Small intestine (tissue), 16 donors: ENCODE data around the gene DPAGT1. TPM values are rescaled to one million over a fixed set of nuclear protein-coding genes. Genes with fewer than 3 reads are reported as not detected.

Experiments
- DNase-seq, 2 donors: peaks; one replicate each; pipeline versions ENCODE4 v3.0.0 to v3.0.0-alpha.2; 2013
- FAIRE-seq: peaks from 2 replicates; lab custom pipeline; 2012; peaks lifted over from hg19 to GRCh38; lab: Jason Lieb, UNC
- H3K27ac ChIP-seq, 3 donors: one replicate each; pipeline ENCODE4 v1.5.1; 2013; ENCODE audit warnings: low read length in 2 of 3, mild to moderate bottlenecking in 2 of 3, control low read depth in 1 of 3, inconsistent platforms in 1 of 3, low read depth in 1 of 3, moderate library complexity in 1 of 3
- H3K27me3 ChIP-seq, 3 donors: one replicate each; pipeline ENCODE4 v1.6.1; 2013; ENCODE audit warnings: low read length in 3 of 3, inconsistent platforms in 1 of 3; ENCODE audit not compliant: control insufficient read depth in 3 of 3, insufficient read depth in 3 of 3
- H3K36me3 ChIP-seq, 3 donors: one replicate each; pipeline ENCODE4 v1.6.1; 2013; ENCODE audit warnings: low read length in 3 of 3, inconsistent platforms in 1 of 3, low read depth in 1 of 3, mild to moderate bottlenecking in 1 of 3, moderate library complexity in 1 of 3; ENCODE audit not compliant: control insufficient read depth in 3 of 3, insufficient read depth in 2 of 3
- H3K4me1 ChIP-seq, 3 donors: one replicate each; pipeline ENCODE4 v1.6.1; 2013; ENCODE audit warnings: low read length in 2 of 3, inconsistent platforms in 1 of 3, low read depth in 1 of 3, mild to moderate bottlenecking in 1 of 3, moderate library complexity in 1 of 3; ENCODE audit not compliant: control insufficient read depth in 3 of 3, insufficient read depth in 2 of 3
- H3K4me3 ChIP-seq, 3 donors: one replicate each; pipeline ENCODE4 v1.5.1; 2013; ENCODE audit warnings: low read length in 3 of 3, control low read depth in 1 of 3, inconsistent platforms in 1 of 3, low read depth in 1 of 3, mild to moderate bottlenecking in 1 of 3, moderate library complexity in 1 of 3
- H3K9me3 ChIP-seq, 2 donors: one replicate each; pipeline ENCODE4 v1.6.1; 2013; ENCODE audit warnings: low read depth in 1 of 2, low read length in 1 of 2; ENCODE audit not compliant: control insufficient read depth in 2 of 2, insufficient read depth in 1 of 2
- WGBS, 3 donors: extraction: QIAGEN DNeasy Blood & Tissue Kit; methylation state at CpG; one replicate each; pipeline ENCODE4 v1.1.7; 2013; 5-methylcytosine and 5-hydroxymethylcytosine counted together
- long read RNA-seq, 10 donors: transcript quantifications; one replicate each; lab custom pipeline, GENCODE V29; 2026
- polyA plus RNA-seq, 4 donors: library from polyadenylated mRNA; stranded (reverse) in 3 of 4; unstranded in 1 of 4; fragments of 200-250 nt in 3 of 4; fragments of 120-200 nt in 1 of 4; gene quantifications; one replicate each; pipeline versions ENCODE4 v1.2.1 to v1.2.3, GENCODE V29; 2013
- donor health status: healthy with polysubstance abuse.
- donor health status: control.
- donor health status: control.
- donor health status: Bipolar disorder and iron deficiency.
- donor health status: healthy.

The DPAGT1 gene
- polyA plus RNA-seq = 10 to 100 TPM; 10.8 to 51.2 (median 30.5) TPM
- long read RNA-seq, donor 1, transcript DPAGT1-201 (9 exons, 2,205 nt) = major isoform, 18 of 32 reads
- long read RNA-seq, donor 1, partial matches to known transcripts = 8 of 32 reads
- long read RNA-seq, donor 1, other reads (novel, unspliced or antisense) = 0 of 32 reads
- long read RNA-seq, donor 2, partial matches to known transcripts = 0 of 4 reads
- long read RNA-seq, donor 2, other reads (novel, unspliced or antisense) = 0 of 4 reads
- long read RNA-seq, donor 3, partial matches to known transcripts = 0 of 5 reads
- long read RNA-seq, donor 3, other reads (novel, unspliced or antisense) = 0 of 5 reads
- long read RNA-seq, donor 4, partial matches to known transcripts = 0 of 1 reads
- long read RNA-seq, donor 4, other reads (novel, unspliced or antisense) = 0 of 1 reads
- long read RNA-seq, donor 5, partial matches to known transcripts = 0 of 1 reads
- long read RNA-seq, donor 5, other reads (novel, unspliced or antisense) = 0 of 1 reads
- long read RNA-seq, donor 6, transcript DPAGT1-201 (9 exons, 2,205 nt) = major isoform, 8 of 17 reads
- long read RNA-seq, donor 6, partial matches to known transcripts = 5 of 17 reads
- long read RNA-seq, donor 6, other reads (novel, unspliced or antisense) = 0 of 17 reads
- long read RNA-seq, donor 7 = 0 reads
- long read RNA-seq, donor 8 = 0 reads
- long read RNA-seq, donor 9 = 0 reads
- long read RNA-seq, donor 10, transcript DPAGT1-201 (9 exons, 2,205 nt) = major isoform, 12 of 45 reads
- long read RNA-seq, donor 10, partial matches to known transcripts = 26 of 45 reads
- long read RNA-seq, donor 10, other reads (novel, unspliced or antisense) = 0 of 45 reads

GRCh38 chr11:119101759-119102423 lies at the start of gene DPAGT1:
TSS of gene DPAGT1 (minus strand) at chr11:119101853. CDS start at chr11:119101655, 198 bp downstream.
- Histone ChIP-seq H3K27ac (peak within 1 kb of the TSS; percentile 91 to 99 (median 95)), H3K9me3 (no peaks in the 10 kb centered on the region), H3K4me3 (peak within 1 kb of the TSS; percentile 58 to 91 (median 85)), H3K4me1 (peaks cover 7 to 32% (median 12%) of the 10 kb centered on the region in 3 donors), H3K27me3 (no peaks in the 10 kb centered on the region), H3K36me3 (peaks cover 0 to 16% (median 2%) of the 10 kb centered on the region in 3 donors)
- WGBS, 3 donors = 0% methylated on average over 32 of the region's 32 CpGs
- FAIRE-seq (no peak), DNase-seq (peak; percentile 96 to 97)

GRCh38 chr11:119149786-119150275 lies 48.2 kb upstream of the DPAGT1 start:
- peaks cover 0 to 5% (median 0%) of the 10 kb centered on the region in 3 donors for H3K4me1 ChIP-seq
- peaks cover 3 to 66% (median 11%) of the 10 kb centered on the region in 3 donors for H3K27me3 ChIP-seq
- H3K36me3 ChIP-seq = no peaks in the 10 kb centered on the region
- no peak overlapping the region for H3K27ac ChIP-seq
- FAIRE-seq (no peak), DNase-seq (no peak)
- peak overlapping the region in 1 of 3 donors; percentile 39 for H3K4me3 ChIP-seq
- H3K9me3 ChIP-seq = no peaks in the 10 kb centered on the region
- 21 to 30% (median 25%) methylated on average over 27 to 33 of the region's 33 CpGs for WGBS, 3 donors

- Histone ChIP-seq H3K4me1 (peaks cover 0 to 8% (median 0%) of the 10 kb centered on the region in 3 donors), H3K9me3 (no peaks in the 10 kb centered on the region), H3K4me3 (peak within 1 kb of the TSS; percentile 36 to 47 (median 39)), H3K27me3 (peaks cover 3 to 62% (median 11%) of the 10 kb centered on the region in 3 donors), H3K27ac (no peak within 1 kb of the TSS), H3K36me3 (no peaks in the 10 kb centered on the region)
- 0 to 1% (median 1%) methylated on average over 31 to 73 of the region's 73 CpGs for WGBS, 3 donors
- DNase-seq = peak; percentile 20 to 36
- FAIRE-seq = no peak
Measured at GRCh38 chr11:119149018-119149785, 47.5 kb upstream of the DPAGT1 start, which contains the start of gene ABCG4. TSS of gene ABCG4 (plus strand) at chr11:119149052. CDS start at chr11:119149966, 914 bp downstream.

- peak overlapping the region; percentile 36 to 47 (median 39) for H3K4me3 ChIP-seq
- no peaks in the 10 kb centered on the region for H3K36me3 ChIP-seq
- 2 to 3% (median 2%) methylated on average over 12 to 16 of the region's 16 CpGs for WGBS, 3 donors
- no peaks in the 10 kb centered on the region for H3K9me3 ChIP-seq
- DNase-seq (no peak), FAIRE-seq (no peak)
- H3K27me3 ChIP-seq = peaks cover 3 to 58% (median 11%) of the 10 kb centered on the region in 3 donors
- no peak overlapping the region for H3K27ac ChIP-seq
- peaks cover 0 to 8% (median 0%) of the 10 kb centered on the region in 3 donors for H3K4me1 ChIP-seq
Measured at GRCh38 chr11:119148720-119149017, 47.0 kb upstream of the DPAGT1 start.

GRCh38 chr11:119147604-119148333 lies 46.1 kb upstream of the DPAGT1 start:
- H3K27me3 ChIP-seq = peaks cover 3 to 52% (median 11%) of the 10 kb centered on the region in 3 donors
- H3K9me3 ChIP-seq = no peaks in the 10 kb centered on the region
- no peaks in the 10 kb centered on the region for H3K36me3 ChIP-seq
- H3K4me3 ChIP-seq = no peak overlapping the region
- no peak overlapping the region for H3K27ac ChIP-seq
- no peak for FAIRE-seq
- WGBS, 3 donors = 43 to 61% (median 47%) methylated on average over 6 of the region's 6 CpGs
- peaks cover 0 to 8% (median 0%) of the 10 kb centered on the region in 3 donors for H3K4me1 ChIP-seq
- no peak for DNase-seq

- 33 to 57% (median 43%) methylated on average over 3 of the region's 3 CpGs for WGBS, 3 donors
- Histone ChIP-seq H3K4me1 (peaks cover 0 to 8% (median 0%) of the 10 kb centered on the region in 3 donors), H3K4me3 (no peak overlapping the region), H3K36me3 (no peaks in the 10 kb centered on the region), H3K27ac (no peak overlapping the region), H3K9me3 (no peaks in the 10 kb centered on the region), H3K27me3 (peaks cover 3 to 34% (median 11%) of the 10 kb centered on the region in 3 donors)
- FAIRE-seq (no peak), DNase-seq (no peak)
Measured at GRCh38 chr11:119145551-119145950, 43.9 kb upstream of the DPAGT1 start.

- no peaks in the 10 kb centered on the region for H3K9me3 ChIP-seq
- no peak overlapping the region for H3K27ac ChIP-seq
- H3K4me1 ChIP-seq = peaks cover 0 to 8% (median 0%) of the 10 kb centered on the region in 3 donors
- DNase-seq (peak; percentile 71 to 82), FAIRE-seq (no peak)
- H3K27me3 ChIP-seq = peaks cover 3 to 28% (median 11%) of the 10 kb centered on the region in 3 donors
- no peak overlapping the region for H3K4me3 ChIP-seq
- 3 to 20% (median 14%) methylated on average over 7 of the region's 7 CpGs for WGBS, 3 donors
- no peaks in the 10 kb centered on the region for H3K36me3 ChIP-seq
Measured at GRCh38 chr11:119144825-119145486, 43.3 kb upstream of the DPAGT1 start.
